HepG2 (cell line): Measurements from ENCODE around the gene MSH3. TPM values are rescaled to one million over a fixed set of nuclear protein-coding genes. Genes with fewer than 3 reads are reported as not detected.

Source experiments
- ATAC-seq: fragments of 200-7000 bp; cut with Tn5 transposase; 3 replicates; pipeline ENCODE4 v1.9.1; 2020; ENCODE audit warnings: mild to moderate bottlenecking, moderate library complexity
- BruUV-seq: library from RNA; stranded (reverse); fragments of 400-500 nt; replicated peaks from 2 replicates; lab custom pipeline; 2021; lab: Mats Ljungman, UMichigan
- CTCF ChIA-PET: fragments of 300-600 bp; formaldehyde crosslinking; extraction: SDS; loops from one replicate; lab custom pipeline; 2021; ENCODE audit warnings: low total read pairs, inconsistent platforms, low intra/inter-chr PET ratio; lab: Yijun Ruan, JAX
- POLR2A ChIA-PET: fragments of 350-600 bp; sonication (Branson Sonifier 250); formaldehyde crosslinking; loops from one replicate; lab custom pipeline; 2020; ENCODE audit warnings: antibody characterized with exemption, inconsistent platforms; lab: Yijun Ruan, JAX
- DNase-seq: peaks from one replicate; pipeline ENCODE4 v3.0.0-alpha.2; 2015; ENCODE audit warnings: low spot score
- FAIRE-seq: peaks from 3 replicates; lab custom pipeline; 2011; peaks lifted over from hg19 to GRCh38; lab: Jason Lieb, UNC
- H2AFZ ChIP-seq: one replicate; pipeline ENCODE4 v1.6.1; 2011; ENCODE audit warnings: low read length, inconsistent platforms
- H3K27ac ChIP-seq: fragments of 300-600 bp; 3 replicates; pipeline ENCODE4 v1.8.0; 2011; ENCODE audit warnings: mixed run types, mild to moderate bottlenecking, mixed read lengths, low read length, inconsistent platforms; ENCODE audit not compliant: insufficient read depth; ENCODE audit errors: extremely low read length
- H3K27me3 ChIP-seq, 2 experiments: fragments of 200-600 bp in 1 of 2; 2 replicates in 1 of 2; 3 replicates in 1 of 2; pipeline versions ENCODE4 v1.6.0 to v1.8.0; 2011; ENCODE audit warnings: low read length in 2 of 2, mild to moderate bottlenecking in 2 of 2, moderate library complexity in 2 of 2, inconsistent platforms in 1 of 2; ENCODE audit not compliant: insufficient read depth in 2 of 2, control insufficient read depth in 1 of 2
- H3K36me3 ChIP-seq, 2 experiments: fragments of 200-600 bp in 1 of 2; replicated peaks in 1 of 2; 2 replicates in 1 of 2; 3 replicates in 1 of 2; pipeline versions ENCODE4 v1.5.1 to v1.8.0; 2011; ENCODE audit warnings: low read length in 2 of 2, inconsistent platforms in 1 of 2; ENCODE audit not compliant: insufficient read depth in 2 of 2, control insufficient read depth in 1 of 2
- H3K4me1 ChIP-seq: 2 replicates; pipeline ENCODE4 v1.5.1; 2012; ENCODE audit warnings: low read length, inconsistent platforms; ENCODE audit not compliant: insufficient read depth
- H3K4me2 ChIP-seq: 2 replicates; pipeline ENCODE4 v1.6.0; 2011; ENCODE audit warnings: low read depth, low read length, inconsistent platforms
- H3K4me3 ChIP-seq, 3 experiments: fragments of 200-600 bp in 1 of 3; sonication (generic), shearing (Covaris generic) in 1 of 3; replicated peaks in 1 of 3; 2 replicates each; pipeline ENCODE4 v1.5.1; 2011 to 2016; ENCODE audit warnings: low read length in 3 of 3, inconsistent platforms in 2 of 3, low read depth in 2 of 3, mild to moderate bottlenecking in 2 of 3, control low read depth in 1 of 3, mixed read lengths in 1 of 3; ENCODE audit not compliant: insufficient read depth in 1 of 3
- H3K79me2 ChIP-seq: one replicate; pipeline ENCODE4 v1.6.1; 2011; ENCODE audit warnings: low read length, inconsistent platforms; ENCODE audit not compliant: insufficient read depth
- H3K9ac ChIP-seq: 2 replicates; pipeline ENCODE4 v1.6.0; 2011; ENCODE audit warnings: mild to moderate bottlenecking, low read depth, low read length, inconsistent platforms; ENCODE audit not compliant: insufficient read depth
- H3K9me3 ChIP-seq: 2 replicates; pipeline ENCODE4 v1.5.1; 2012; ENCODE audit warnings: mild to moderate bottlenecking, low read length
- H4K20me1 ChIP-seq: 2 replicates; pipeline ENCODE4 v1.6.0; 2011; ENCODE audit warnings: inconsistent platforms, mild to moderate bottlenecking, low read length, moderate library complexity; ENCODE audit not compliant: insufficient read depth
- ARNT ChIP-seq: fragments of 450-650 bp; IDR thresholded peaks from 2 replicates; pipeline ENCODE4 v1.6.1; 2017
- ARNT2 ChIP-seq: sonication (generic); formaldehyde crosslinking; IDR thresholded peaks from 2 replicates; pipeline ENCODE4 v1.8.0; 2022; ENCODE audit warnings: mild to moderate bottlenecking, low read depth, missing genetic modification reagents, moderate library complexity
- CBX1 ChIP-seq: IDR thresholded peaks from one replicate; pipeline ENCODE4 v1.6.1; 2016; ENCODE audit warnings: antibody characterized with exemption, low read depth
- CCDC6 ChIP-seq: sonication (generic); formaldehyde crosslinking; IDR thresholded peaks from 2 replicates; pipeline ENCODE4 v1.8.1; 2022; ENCODE audit warnings: mild to moderate bottlenecking, missing genetic modification reagents, moderate library complexity
- FOXJ3 ChIP-seq: sonication (generic); formaldehyde crosslinking; IDR thresholded peaks from 2 replicates; pipeline ENCODE4 v1.4.0; 2020; ENCODE audit warnings: missing genetic modification reagents, mild to moderate bottlenecking, borderline replicate concordance
- IRF2 ChIP-seq: IDR thresholded peaks from 2 replicates; pipeline ENCODE4 v1.6.1; 2018; ENCODE audit warnings: missing genetic modification reagents, missing compliant biosample characterization
- MAFG ChIP-seq: sonication (generic); formaldehyde crosslinking; IDR thresholded peaks from 2 replicates; pipeline ENCODE4 v1.5.1; 2020; ENCODE audit warnings: mild to moderate bottlenecking, missing genetic modification reagents
- RFX5 ChIP-seq: IDR thresholded peaks from 2 replicates; pipeline ENCODE4 v1.6.1; 2011; ENCODE audit warnings: low read depth, low read length, improper control_type of control experiment
- RFXAP ChIP-seq: sonication (generic); formaldehyde crosslinking; IDR thresholded peaks from 2 replicates; pipeline ENCODE4 v1.4.0; 2020; ENCODE audit warnings: missing genetic modification reagents, borderline replicate concordance
- SP1 ChIP-seq, 2 experiments: fragments of 450-650 bp in 1 of 2; sonication (generic) in 1 of 2; formaldehyde crosslinking in 1 of 2; IDR thresholded peaks; 2 replicates each; pipeline versions ENCODE4 v1.4.0 to v1.6.1; 2016 to 2020; ENCODE audit warnings: missing genetic modification reagents in 1 of 2
- ZNF17 ChIP-seq: sonication (generic); formaldehyde crosslinking; IDR thresholded peaks from 2 replicates; pipeline ENCODE4 v1.5.0; 2020; ENCODE audit warnings: mild to moderate bottlenecking, missing genetic modification reagents
- ZNF337 ChIP-seq: sonication (generic); formaldehyde crosslinking; IDR thresholded peaks from 2 replicates; pipeline ENCODE4 v1.5.1; 2020; ENCODE audit warnings: missing genetic modification reagents, low read depth, mild to moderate bottlenecking, borderline replicate concordance
- ZNF670 ChIP-seq: sonication (generic); formaldehyde crosslinking; IDR thresholded peaks from 2 replicates; pipeline ENCODE4 v1.8.0; 2022; ENCODE audit warnings: mild to moderate bottlenecking, missing genetic modification reagents, borderline replicate concordance
- ZNF672 ChIP-seq: sonication (generic); formaldehyde crosslinking; IDR thresholded peaks from 2 replicates; pipeline ENCODE4 v1.8.1; 2022; ENCODE audit warnings: missing genetic modification reagents
- in situ Hi-C: cut with HindIII; loops from 2 replicates; pipeline ENCODE4 v1.10.0; 2017; ENCODE audit warnings: low pct_unique_long_range_greater_than_20kb; ENCODE audit not compliant: extremely low pct_ligation_motif_present
- intact Hi-C: fragments of 100-400 bp; cut with micrococcal nuclease; formaldehyde crosslinking; loops from one replicate; pipeline ENCODE4 v1.10.0; 2022; ENCODE audit not compliant: unreplicated experiment
- polyA plus RNA-seq, 8 experiments: library from polyadenylated mRNA; depleted of rRNA in 3 of 8; stranded (reverse) in 7 of 8; unstranded in 1 of 8; fragments of >200 nt; fragmentation: Illumina TruSeq in 4 of 8; extraction: Trizol in 4 of 8; gene quantifications; 2 replicates each; pipeline versions ENCODE4 v1.2.1 to v1.2.3, GENCODE V29; 2011 to 2016; ENCODE audit warnings: low read depth in 4 of 8, missing spikeins in 1 of 8, mixed read lengths in 1 of 8; ENCODE audit not compliant: insufficient read depth in 1 of 8
- total RNA-seq, 5 experiments: library from RNA; depleted of rRNA; stranded (reverse); fragments of >200 nt; fragmentation: Illumina TruSeq; extraction: Trizol; gene quantifications; 2 replicates each; pipeline ENCODE4 v1.2.3, GENCODE V29; 2016; ENCODE audit warnings: low read depth in 1 of 5
- TF ChIP-seq, protein P1 (sequence below): sonication (generic); formaldehyde crosslinking; IDR thresholded peaks from 2 replicates; pipeline ENCODE4 v1.4.0; 2020; ENCODE audit warnings: missing genetic modification reagents
- TF ChIP-seq, protein P2 (sequence below): sonication (generic); formaldehyde crosslinking; IDR thresholded peaks from 2 replicates; pipeline ENCODE4 v1.8.0; 2022; ENCODE audit warnings: mild to moderate bottlenecking, missing genetic modification reagents; ENCODE audit not compliant: insufficient replicate concordance
- TF ChIP-seq, protein P3 (sequence below): sonication (generic); formaldehyde crosslinking; IDR thresholded peaks from 2 replicates; pipeline ENCODE4 v1.5.0; 2020; ENCODE audit warnings: mild to moderate bottlenecking, missing genetic modification reagents
- TF ChIP-seq, protein P4 (sequence below): sonication (generic); formaldehyde crosslinking; IDR thresholded peaks from 2 replicates; pipeline ENCODE4 v1.4.0; 2020; ENCODE audit warnings: mild to moderate bottlenecking, missing genetic modification reagents

MSH3 gene
- total and polyA plus RNA-seq, 2 of the 13 experiments (the other 11 are each of a cell fraction or from before 2014, with no cell fraction given): 4.0 to 16.4 TPM

DNA sequence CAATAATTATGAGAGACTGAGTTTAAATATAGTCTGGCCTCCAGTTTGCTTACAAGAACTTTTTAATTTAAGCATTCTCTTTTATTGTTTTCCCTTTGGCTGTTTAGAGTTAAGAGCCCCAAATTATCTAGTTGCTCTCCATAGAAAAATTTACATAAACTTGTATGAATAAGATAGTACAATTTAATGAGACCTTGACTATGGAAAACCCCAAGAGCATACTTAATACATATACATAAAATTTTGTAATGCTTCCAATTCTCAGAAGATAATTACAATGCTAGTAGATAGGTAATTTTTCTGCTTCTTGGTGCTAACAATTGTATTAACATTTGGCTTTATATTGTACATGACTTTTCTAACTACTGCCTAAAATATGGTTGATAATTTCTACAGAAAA lies 20.3 kb upstream of the MSH3 start:
- no peak overlapping the region for H3K9ac ChIP-seq
- in situ Hi-C loops (no loop called here), intact Hi-C loops (no loop called here)
- H3K9me3 ChIP-seq: no peaks in the 10 kb centered on the region
- ChIA-PET POLR2A (no interaction called here), CTCF (no interaction called here)
- no TSS peak for BruUV-seq
- no peaks in the 10 kb centered on the region for H3K27me3 ChIP-seq
- no peak for ATAC-seq
- no peaks in the 10 kb centered on the region for H3K79me2 ChIP-seq
- peaks cover 27% of the 10 kb centered on the region for H3K4me1 ChIP-seq
- TF ChIP-seq ZNF337 (CRISPR knock-in tag): no peak
- TF ChIP-seq SP1 (IDR thresholded peaks at IDR 0.05): no peak
- no peak for TF ChIP-seq SP1 (CRISPR knock-in tag; IDR thresholded peaks at IDR 0.05)
- TF ChIP-seq, protein P1, sequence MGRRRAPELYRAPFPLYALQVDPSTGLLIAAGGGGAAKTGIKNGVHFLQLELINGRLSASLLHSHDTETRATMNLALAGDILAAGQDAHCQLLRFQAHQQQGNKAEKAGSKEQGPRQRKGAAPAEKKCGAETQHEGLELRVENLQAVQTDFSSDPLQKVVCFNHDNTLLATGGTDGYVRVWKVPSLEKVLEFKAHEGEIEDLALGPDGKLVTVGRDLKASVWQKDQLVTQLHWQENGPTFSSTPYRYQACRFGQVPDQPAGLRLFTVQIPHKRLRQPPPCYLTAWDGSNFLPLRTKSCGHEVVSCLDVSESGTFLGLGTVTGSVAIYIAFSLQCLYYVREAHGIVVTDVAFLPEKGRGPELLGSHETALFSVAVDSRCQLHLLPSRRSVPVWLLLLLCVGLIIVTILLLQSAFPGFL: no peak
- no peak for TF ChIP-seq IRF2 (CRISPR knock-in tag)
- TF ChIP-seq CBX1: no peak
- TF ChIP-seq, protein P2, sequence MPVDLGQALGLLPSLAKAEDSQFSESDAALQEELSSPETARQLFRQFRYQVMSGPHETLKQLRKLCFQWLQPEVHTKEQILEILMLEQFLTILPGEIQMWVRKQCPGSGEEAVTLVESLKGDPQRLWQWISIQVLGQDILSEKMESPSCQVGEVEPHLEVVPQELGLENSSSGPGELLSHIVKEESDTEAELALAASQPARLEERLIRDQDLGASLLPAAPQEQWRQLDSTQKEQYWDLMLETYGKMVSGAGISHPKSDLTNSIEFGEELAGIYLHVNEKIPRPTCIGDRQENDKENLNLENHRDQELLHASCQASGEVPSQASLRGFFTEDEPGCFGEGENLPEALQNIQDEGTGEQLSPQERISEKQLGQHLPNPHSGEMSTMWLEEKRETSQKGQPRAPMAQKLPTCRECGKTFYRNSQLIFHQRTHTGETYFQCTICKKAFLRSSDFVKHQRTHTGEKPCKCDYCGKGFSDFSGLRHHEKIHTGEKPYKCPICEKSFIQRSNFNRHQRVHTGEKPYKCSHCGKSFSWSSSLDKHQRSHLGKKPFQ (CRISPR knock-in tag): no peak
- no peak for TF ChIP-seq ZNF670 (CRISPR knock-in tag)
- TF ChIP-seq ARNT: no peak
- no peak for TF ChIP-seq ARNT2 (CRISPR knock-in tag)
- no peak for TF ChIP-seq MAFG (CRISPR knock-in tag)
- no peak for TF ChIP-seq ZNF672 (CRISPR knock-in tag)
- TF ChIP-seq ZNF17 (CRISPR knock-in tag): no peak
- TF ChIP-seq, protein P3, sequence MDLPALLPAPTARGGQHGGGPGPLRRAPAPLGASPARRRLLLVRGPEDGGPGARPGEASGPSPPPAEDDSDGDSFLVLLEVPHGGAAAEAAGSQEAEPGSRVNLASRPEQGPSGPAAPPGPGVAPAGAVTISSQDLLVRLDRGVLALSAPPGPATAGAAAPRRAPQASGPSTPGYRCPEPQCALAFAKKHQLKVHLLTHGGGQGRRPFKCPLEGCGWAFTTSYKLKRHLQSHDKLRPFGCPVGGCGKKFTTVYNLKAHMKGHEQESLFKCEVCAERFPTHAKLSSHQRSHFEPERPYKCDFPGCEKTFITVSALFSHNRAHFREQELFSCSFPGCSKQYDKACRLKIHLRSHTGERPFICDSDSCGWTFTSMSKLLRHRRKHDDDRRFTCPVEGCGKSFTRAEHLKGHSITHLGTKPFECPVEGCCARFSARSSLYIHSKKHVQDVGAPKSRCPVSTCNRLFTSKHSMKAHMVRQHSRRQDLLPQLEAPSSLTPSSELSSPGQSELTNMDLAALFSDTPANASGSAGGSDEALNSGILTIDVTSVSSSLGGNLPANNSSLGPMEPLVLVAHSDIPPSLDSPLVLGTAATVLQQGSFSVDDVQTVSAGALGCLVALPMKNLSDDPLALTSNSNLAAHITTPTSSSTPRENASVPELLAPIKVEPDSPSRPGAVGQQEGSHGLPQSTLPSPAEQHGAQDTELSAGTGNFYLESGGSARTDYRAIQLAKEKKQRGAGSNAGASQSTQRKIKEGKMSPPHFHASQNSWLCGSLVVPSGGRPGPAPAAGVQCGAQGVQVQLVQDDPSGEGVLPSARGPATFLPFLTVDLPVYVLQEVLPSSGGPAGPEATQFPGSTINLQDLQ: no peak
- no peak for TF ChIP-seq FOXJ3 (CRISPR knock-in tag)
- TF ChIP-seq RFXAP (CRISPR knock-in tag): no peak
- TF ChIP-seq, protein P4, sequence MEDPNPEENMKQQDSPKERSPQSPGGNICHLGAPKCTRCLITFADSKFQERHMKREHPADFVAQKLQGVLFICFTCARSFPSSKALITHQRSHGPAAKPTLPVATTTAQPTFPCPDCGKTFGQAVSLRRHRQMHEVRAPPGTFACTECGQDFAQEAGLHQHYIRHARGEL (CRISPR knock-in tag): no peak
- TF ChIP-seq CCDC6 (CRISPR knock-in tag): no peak
- TF ChIP-seq RFX5: no peak
- H2AFZ ChIP-seq: no peak overlapping the region
- H3K4me3 ChIP-seq: no peak overlapping the region
- H3K27ac ChIP-seq: no peak overlapping the region
- no peaks in the 10 kb centered on the region for H4K20me1 ChIP-seq
- no peak overlapping the region for H3K4me2 ChIP-seq
- FAIRE-seq: no peak
- H3K36me3 ChIP-seq: peaks cover 0 to 5% of the 10 kb centered on the region in 2 experiments; a peak in 2 of 5 replicates
- no peak for DNase-seq
